ENCODE measurements around the gene LARGE1.
A peak's percentile ranks its signal among the peaks of the same experiment; 100 is the strongest.

LARGE1 gene

DNA sequence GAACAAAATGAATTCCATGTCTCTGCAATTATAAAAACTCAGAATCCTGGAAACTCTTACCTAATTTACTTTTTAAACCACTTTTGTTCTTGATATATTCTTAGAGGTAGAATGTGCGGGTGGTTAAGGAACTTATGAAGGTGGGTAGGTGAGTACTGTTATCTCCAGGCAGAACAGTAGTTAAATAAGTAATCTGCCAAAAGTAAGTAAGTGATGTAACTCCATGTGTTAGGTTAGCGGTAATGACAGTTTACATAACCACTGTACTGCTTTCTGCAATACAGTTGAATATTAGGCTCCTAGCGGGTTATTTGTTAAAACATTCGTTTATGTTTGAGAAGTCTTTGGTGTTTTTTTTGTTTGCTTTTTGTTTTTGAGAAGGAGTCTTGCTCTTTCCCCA lies 7.1 kb downstream of the LARGE1 start:
- no peak for DNase-seq

DNA sequence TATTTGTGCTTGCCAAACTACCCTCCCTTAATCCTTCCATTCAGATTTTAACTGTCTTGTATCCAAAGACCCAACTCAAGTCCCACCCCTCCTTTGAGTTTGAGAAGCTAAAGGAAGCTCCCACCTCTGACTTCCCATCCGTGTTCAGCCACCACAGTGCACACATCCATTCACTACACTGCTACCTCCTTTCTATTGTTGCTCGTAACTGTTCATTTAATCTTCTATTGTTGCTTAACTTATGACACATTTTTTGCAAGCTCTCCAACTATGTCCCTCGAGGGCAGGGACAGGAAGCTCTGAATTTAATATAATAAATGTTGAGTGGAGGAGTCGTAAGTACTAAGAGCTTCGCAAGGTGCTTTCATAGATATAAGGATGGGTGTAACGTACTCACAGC lies 10.4 kb downstream of the LARGE1 start:
- DNase-seq = no peak

DNA sequence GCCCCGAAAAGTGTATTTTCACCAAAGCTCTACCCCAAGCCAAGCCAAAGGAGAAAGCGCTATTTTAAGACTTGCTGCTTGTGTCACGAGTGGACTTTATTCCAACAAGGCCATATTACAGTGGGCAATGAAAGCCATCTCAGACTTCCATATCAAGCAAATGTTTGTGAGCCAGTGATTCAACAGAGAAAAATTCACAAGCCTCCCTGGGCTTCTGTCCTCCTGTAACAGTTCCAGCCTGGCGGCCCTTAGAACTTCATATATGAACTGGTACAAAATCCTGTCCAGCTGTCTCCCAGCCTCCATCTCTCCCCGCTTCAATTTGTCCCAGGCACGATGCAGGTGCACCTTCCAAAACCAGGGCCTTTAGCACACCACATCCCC lies 11.2 kb downstream of the LARGE1 start:
- DNase-seq = no peak

DNA sequence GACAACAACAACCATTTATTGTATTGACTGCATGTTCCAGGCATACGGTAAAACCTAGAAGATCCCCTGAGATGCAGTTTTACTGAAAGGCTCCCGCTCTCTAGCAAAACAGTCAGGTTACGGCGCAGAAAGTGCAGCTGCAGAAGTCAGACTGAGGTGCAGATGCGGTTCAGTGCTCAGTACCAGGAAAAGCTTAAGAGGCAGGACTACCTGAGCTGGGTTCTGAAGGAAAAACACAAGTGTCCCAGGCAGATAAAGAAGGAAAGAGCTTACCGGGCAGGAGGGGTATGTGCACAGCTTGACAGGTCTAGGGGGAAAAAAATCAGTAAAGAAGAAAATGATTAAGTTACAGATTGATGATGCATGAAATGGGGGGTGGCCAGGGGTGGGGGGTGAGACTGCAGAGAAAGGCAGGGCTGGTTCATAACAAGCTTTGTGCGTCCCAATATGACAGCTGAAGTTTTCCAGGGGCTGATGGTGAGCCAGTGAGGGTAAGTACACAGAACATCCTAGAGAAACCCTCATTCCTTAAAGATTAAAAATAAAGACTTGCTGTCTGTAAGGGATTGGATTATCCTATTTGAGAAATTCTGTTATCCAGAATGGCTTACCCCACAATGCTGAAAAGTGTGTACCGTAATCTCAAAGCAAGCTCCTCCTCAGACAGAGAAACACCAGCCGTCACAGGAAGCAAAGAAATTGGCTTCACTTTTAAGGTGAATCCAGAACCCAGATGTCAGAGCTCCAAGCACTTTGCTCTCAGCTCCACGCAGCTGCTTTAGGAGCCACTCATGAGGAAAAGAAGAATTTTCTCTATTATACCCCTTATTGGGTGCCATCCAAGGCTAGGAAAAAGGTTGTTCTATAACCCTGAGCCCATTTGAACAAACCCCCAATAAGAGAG lies 11.9 kb downstream of the LARGE1 start:
- DNase-seq = no peak

DNA sequence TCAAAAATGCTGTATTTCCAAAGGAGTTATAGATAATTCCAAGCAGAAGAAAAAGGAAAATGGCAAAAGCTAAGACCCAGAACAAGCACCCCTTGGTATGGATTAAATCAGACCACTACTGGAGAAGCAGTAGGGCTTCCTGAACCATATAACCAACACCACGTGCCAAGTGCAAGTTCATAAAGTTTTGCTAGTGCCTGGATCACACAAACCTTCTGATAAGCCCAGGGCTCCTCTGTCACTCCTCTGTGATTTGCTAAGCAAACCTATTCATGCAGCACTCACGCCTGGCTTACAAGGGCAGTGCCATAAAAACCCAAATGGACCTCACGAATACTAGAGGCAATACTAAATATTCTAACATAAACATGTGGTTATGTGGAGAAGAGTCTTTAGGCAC lies 13.3 kb downstream of the LARGE1 start:
- no peak for DNase-seq

- DNase-seq = no peak
Observed at GRCh38 chr22:33906475-33906874, 13.8 kb downstream of the LARGE1 start.

- DNase-seq = no peak
Observed at GRCh38 chr22:33903012-33903411, 17.3 kb downstream of the LARGE1 start.

- DNase-seq = no peak
Observed at GRCh38 chr22:33902073-33902472, 18.2 kb downstream of the LARGE1 start.

DNA sequence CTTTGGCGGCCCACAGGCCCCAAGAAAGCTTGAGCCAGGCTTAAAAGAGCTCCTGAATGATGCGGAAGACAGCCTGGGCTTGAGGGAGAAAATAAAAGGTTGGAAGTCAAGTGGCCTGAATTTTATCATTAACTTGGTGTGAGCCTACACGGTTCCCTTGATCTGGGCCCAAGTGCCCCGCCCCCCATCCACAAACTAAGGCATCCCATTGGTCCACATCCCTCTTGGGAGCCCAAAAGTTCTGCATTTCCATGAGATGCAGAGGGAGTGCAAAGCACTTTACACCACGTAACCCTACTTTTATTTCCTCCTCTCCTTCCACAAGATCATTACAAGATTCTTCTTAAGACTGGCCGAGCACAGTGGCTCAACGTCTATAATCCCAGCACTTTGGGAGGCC lies 22.2 kb downstream of the LARGE1 start:
- DNase-seq = no peak

GRCh38 chr22:33897448-33897835 lies 22.8 kb downstream of the LARGE1 start:
- peak; percentile 43 for DNase-seq

DNA sequence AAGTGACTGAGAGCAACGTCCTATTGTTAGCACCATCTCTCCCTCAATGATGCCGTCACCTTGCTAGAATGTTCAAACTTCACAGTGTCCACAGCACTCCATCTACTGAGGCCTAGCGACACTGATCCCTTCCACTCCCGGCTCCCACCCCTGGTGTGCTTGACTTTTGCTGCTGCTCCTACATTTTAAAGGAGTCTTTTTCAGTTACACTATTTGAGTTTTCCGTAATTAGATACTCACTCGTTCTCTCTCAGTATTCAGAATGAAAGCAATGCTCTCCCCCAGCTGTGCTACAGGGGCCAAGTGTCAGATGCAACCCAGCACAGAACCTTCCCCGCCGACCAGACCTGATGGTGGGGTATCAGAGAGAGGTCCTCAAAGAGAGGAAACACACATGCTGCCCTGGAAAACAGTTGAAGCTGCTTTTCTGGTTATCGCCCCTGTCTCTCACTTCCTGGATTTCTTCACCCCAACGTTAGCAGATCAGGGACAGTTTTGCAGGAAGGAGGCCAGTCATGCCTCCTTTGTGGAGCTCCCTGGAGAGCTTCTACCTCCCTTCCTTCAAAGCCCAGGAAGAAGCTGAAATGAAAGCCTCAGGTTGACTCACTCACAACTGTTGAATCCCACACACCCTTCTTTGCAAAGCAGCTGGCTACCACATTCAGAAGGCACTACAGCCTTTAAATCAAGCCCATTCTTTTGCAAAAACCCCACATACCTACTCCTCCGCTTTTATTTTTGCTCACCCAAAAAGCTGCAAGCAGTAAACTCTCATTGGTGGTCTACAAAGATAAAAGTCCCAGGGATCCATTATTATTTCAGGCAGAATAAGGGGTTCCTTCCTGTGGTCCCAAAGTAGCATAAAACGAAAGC lies 23.5 kb downstream of the LARGE1 start:
- no peak for DNase-seq

- DNase-seq = no peak
Observed at GRCh38 chr22:33896154-33896553, 24.1 kb downstream of the LARGE1 start.

DNA sequence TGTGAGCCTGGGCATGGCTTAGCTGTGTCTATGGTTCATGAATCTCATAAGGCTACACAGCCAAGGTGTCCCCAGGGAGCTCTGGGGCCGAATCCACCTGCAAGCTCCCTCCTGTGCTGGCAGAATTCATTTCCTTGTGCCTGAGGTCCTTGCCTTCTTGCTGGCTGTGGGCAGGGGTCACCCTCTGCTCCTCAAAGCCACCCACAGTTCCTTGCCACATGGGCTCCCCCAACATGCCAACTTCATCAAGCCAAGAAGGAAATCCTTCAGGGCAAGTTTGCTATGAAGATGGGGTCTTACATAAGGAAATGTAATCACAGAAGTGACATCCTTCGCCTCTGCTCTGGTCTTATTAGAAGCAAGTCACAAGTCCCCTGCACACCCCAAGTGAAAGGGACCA lies 24.8 kb downstream of the LARGE1 start:
- DNase-seq = no peak

- DNase-seq = no peak
Observed at GRCh38 chr22:33894515-33894914, 25.8 kb downstream of the LARGE1 start.

DNA sequence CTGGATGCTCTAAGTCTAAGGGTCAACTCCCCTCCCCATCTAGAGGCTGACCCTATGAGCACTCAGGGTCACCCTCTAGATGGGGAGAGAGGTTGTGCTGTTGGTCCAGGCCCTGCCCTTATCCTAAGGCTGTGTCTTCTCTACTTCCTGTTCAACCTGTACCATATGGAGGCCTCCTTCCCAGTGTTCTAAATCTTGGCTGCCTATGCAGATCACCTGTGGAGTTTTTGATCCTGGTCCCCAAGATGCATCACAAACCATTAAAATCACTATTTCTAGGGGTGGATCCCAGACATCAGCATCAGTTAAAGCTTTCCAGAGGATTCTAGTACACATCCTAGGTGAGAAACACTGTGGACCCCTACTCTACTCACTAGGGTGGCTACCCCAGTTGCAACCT lies 26.2 kb downstream of the LARGE1 start:
- DNase-seq = no peak

GRCh38 chr22:33893512-33893911 lies 26.8 kb downstream of the LARGE1 start:
- no peak for DNase-seq

GRCh38 chr22:33891992-33892391 lies 28.3 kb downstream of the LARGE1 start:
- no peak for DNase-seq

- DNase-seq = no peak
Observed at GRCh38 chr22:33891455-33891854, 28.8 kb downstream of the LARGE1 start.

GRCh38 chr22:33889748-33890147 lies 30.5 kb downstream of the LARGE1 start:
- no peak for DNase-seq

- no peak for DNase-seq
Observed at GRCh38 chr22:33888821-33889220, 31.5 kb downstream of the LARGE1 start.

DNA sequence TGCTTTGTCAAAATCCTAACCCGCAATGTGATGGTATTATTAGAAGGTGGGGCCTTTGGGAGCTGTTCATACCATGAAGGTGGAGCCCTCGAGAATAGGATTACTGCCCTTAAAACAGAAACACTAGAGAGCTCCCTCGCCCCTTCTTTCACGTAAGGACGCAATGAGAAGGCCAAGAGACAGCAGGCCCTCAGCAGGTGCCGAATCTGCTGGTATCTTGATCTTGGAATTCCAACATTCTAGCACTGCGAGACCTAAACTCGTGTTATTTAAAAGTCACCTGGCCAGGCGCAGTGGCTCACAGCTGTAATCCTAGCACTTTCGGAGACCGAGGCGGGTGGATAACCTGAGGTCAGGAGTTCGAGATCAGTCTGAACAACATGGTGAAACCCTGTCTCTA lies 33.1 kb downstream of the LARGE1 start:
- no peak for DNase-seq

GRCh38 chr22:33886696-33887095 lies 33.6 kb downstream of the LARGE1 start:
- no peak for DNase-seq

DNA sequence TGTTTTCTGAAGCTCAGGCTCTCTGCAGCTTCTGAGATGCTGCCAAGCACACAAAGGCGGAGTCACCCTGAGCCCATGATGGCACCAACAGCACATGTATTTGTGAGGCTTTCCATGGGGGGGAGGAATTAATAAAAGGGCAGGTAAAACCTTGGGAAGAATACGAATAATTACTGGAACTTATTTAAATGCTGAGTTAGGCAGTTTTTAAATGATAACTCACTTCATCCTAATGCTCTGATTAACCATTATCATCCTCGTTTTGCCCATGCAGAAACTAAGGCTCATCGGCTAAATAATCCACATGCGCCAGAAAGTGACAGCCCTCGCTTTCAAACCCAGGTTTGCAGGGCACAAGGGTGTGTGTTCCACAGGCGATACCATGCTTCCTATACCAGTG lies 35.4 kb downstream of the LARGE1 start:
- no peak for DNase-seq
